Muscle layer of colon (tissue), 2 donors: ENCODE results near the gene RBMS1.
"Not testable (repeated sequence)": the region's sequence is repeated elsewhere in the genome, so short reads cannot be mapped to it uniquely, and the experiment has no call there.

Experiments used
- H3K27ac ChIP-seq: one replicate; pipeline ENCODE4 v1.7.0; 2013; ENCODE audit warnings: low read depth, mild to moderate bottlenecking, low read length, moderate library complexity
- H3K27me3 ChIP-seq, 2 donors: one replicate each; pipeline ENCODE4 v1.7.0; 2013; ENCODE audit warnings: low read length in 2 of 2, mild to moderate bottlenecking in 2 of 2; ENCODE audit not compliant: insufficient read depth in 2 of 2, control insufficient read depth in 1 of 2
- H3K36me3 ChIP-seq: one replicate; pipeline ENCODE4 v1.7.0; 2013; ENCODE audit warnings: mild to moderate bottlenecking, low read length; ENCODE audit not compliant: insufficient read depth
- H3K4me1 ChIP-seq: one replicate; pipeline ENCODE4 v1.7.0; 2013; ENCODE audit warnings: mild to moderate bottlenecking, low read length; ENCODE audit not compliant: insufficient read depth
- H3K4me3 ChIP-seq, 2 donors: one replicate each; pipeline ENCODE4 v1.7.0; 2013; ENCODE audit warnings: low read length in 2 of 2, low read depth in 1 of 2, mild to moderate bottlenecking in 1 of 2, moderate library complexity in 1 of 2
- H3K9ac ChIP-seq: one replicate; pipeline ENCODE4 v1.7.0; 2013; ENCODE audit warnings: low read length
- H3K9me3 ChIP-seq: one replicate; pipeline ENCODE4 v1.7.0; 2013; ENCODE audit warnings: mild to moderate bottlenecking, low read length
- donor health status: abdominal sarcoma.
- donor health status: Adenocarcinoma of cecum.

The RBMS1 gene

DNA sequence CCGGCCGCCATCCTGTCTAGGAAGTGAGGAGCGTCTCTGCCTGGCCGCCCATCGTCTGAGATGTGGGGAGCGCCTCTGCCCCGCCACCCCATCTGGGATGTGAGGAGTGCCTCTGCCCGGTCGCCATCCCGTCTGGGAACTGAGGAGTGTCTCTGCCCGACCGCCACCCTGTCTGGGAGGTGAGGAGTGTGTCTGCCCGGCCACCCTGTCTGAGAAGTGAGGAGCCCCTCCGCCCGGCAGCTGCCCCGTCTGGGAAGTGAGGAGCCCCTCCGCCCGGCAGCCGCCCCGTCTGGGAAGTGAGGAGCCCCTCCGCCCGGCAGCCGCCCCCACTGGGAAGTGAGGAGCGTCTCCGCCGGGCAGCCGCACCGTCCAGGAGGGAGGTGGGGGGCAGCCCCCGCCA lies 44.8 kb downstream of the RBMS1 start:
- not testable (repeated sequence) for H3K9ac ChIP-seq, H3K4me3 ChIP-seq, H3K36me3 ChIP-seq, H3K27ac ChIP-seq, H3K9me3 ChIP-seq, H3K4me1 ChIP-seq, H3K27me3 ChIP-seq

DNA sequence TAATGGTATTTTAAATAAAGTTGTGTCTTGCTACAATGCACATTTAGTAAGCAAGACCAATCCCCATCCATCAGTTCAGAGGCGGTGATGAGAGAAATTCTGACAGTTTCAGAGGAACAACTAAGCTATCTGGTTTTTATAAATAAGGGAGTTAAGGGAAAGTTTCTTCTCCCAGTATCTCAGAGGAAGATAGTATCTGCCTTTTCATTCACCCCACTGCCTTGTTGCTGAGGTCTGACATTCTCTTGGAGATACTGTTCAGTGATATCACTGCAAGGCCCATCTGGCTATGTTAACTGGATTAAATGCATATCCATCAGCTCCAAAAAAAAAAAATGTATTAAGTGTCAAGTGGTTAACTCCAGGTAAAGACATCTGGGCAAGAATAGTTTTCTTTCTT lies 47.9 kb downstream of the RBMS1 start:
- Histone ChIP-seq H3K4me1 (peaks cover 10% of the 10 kb centered on the region), H3K9ac (no peak overlapping the region), H3K4me3 (no peak overlapping the region), H3K27ac (no peak overlapping the region), H3K27me3 (no peaks in the 10 kb centered on the region), H3K36me3 (no peaks in the 10 kb centered on the region), H3K9me3 (no peaks in the 10 kb centered on the region)

DNA sequence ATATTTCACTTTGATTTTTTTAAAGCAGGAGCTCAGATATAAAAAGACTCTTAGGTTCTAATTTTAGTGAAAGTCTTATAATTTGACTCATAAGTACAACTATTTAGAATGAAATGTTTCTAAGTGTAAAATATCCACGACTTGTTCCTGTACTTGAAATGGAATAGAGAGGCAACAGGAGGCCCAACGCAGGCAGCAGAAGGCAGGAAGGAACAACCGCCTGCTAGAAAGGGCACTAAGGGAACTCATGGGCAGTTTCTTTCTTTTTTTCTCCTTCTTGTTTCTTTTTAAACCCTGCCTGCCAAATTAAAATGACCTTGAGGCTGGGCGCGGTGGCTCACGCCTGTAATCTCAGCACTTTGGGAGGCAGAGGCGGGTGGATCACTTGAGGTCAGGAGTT lies 51.0 kb downstream of the RBMS1 start:
- H3K4me3 ChIP-seq: no peak overlapping the region
- no peaks in the 10 kb centered on the region for H3K27me3 ChIP-seq
- H3K36me3 ChIP-seq: no peaks in the 10 kb centered on the region
- no peaks in the 10 kb centered on the region for H3K9me3 ChIP-seq
- H3K4me1 ChIP-seq: peaks cover 10% of the 10 kb centered on the region
- no peak overlapping the region for H3K9ac ChIP-seq
- no peak overlapping the region for H3K27ac ChIP-seq

DNA sequence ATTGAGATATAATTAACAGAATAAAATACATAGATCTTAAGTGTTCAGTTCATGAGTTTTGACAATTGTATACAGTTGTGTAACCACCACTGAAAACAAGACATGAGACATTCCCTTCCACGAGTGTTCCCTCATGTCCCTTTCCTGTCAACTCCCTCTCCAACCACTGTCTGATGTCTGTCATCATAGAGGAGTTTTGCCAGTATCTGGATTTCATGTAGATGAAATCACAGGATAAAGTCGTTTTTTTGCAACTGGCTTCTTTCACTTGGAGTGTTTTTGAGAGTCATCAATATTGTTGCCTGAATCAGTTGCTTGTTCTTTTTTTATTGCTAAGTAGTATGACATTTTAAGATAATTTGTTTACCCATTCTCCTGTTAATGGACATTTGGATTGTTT lies 52.7 kb downstream of the RBMS1 start:
- Histone ChIP-seq H3K4me1 (peaks cover 10% of the 10 kb centered on the region), H3K27me3 (no peaks in the 10 kb centered on the region), H3K36me3 (no peaks in the 10 kb centered on the region), H3K4me3 (no peak overlapping the region), H3K9me3 (no peaks in the 10 kb centered on the region), H3K27ac (no peak overlapping the region), H3K9ac (no peak overlapping the region)

DNA sequence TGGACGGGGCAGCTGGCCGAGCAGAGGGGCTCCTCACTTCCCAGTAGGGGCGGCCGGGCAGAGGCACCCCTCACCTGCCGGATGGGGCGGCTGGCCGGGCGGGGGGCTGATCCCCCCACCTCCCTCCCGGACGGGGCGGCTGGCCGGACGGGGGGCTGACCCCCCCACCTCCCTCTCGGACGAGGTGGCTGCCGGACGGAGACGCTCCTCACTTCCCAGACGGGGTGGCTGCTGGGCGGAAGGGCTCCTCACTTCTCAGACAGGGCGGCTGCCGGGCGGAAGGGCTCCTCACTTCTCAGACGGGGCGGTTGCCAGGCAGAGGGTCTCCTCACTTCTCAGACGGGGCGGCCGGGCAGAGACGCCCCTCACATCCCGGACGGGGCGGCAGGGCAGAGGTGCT lies 54.6 kb downstream of the RBMS1 start:
- H3K4me1 ChIP-seq, H3K27me3 ChIP-seq, H3K36me3 ChIP-seq, H3K9me3 ChIP-seq, H3K27ac ChIP-seq, H3K4me3 ChIP-seq, H3K9ac ChIP-seq: not testable (repeated sequence)

DNA sequence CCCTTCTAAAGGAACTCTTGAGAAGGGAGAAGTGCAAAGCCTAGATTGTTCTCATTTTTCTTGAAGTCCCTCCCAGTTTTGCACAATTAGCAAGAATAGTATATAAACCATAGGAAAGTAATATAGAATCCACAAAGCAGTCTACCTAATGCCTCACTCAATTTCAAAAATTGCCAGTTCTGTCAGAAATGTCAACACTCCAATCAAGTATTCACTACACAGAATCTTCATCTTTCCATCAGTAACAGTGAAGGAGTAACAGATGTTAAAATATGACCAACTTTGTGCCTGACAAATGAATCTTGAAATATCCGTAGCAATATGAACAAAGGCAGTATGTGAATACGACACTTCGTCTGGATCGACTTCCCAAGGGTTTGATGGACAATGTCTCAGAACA lies 56.3 kb downstream of the RBMS1 start:
- H3K36me3 ChIP-seq: no peaks in the 10 kb centered on the region
- no peaks in the 10 kb centered on the region for H3K9me3 ChIP-seq
- no peaks in the 10 kb centered on the region for H3K27me3 ChIP-seq
- H3K4me3 ChIP-seq: no peak overlapping the region
- peaks cover 9% of the 10 kb centered on the region for H3K4me1 ChIP-seq
- H3K27ac ChIP-seq: no peak overlapping the region
- no peak overlapping the region for H3K9ac ChIP-seq

DNA sequence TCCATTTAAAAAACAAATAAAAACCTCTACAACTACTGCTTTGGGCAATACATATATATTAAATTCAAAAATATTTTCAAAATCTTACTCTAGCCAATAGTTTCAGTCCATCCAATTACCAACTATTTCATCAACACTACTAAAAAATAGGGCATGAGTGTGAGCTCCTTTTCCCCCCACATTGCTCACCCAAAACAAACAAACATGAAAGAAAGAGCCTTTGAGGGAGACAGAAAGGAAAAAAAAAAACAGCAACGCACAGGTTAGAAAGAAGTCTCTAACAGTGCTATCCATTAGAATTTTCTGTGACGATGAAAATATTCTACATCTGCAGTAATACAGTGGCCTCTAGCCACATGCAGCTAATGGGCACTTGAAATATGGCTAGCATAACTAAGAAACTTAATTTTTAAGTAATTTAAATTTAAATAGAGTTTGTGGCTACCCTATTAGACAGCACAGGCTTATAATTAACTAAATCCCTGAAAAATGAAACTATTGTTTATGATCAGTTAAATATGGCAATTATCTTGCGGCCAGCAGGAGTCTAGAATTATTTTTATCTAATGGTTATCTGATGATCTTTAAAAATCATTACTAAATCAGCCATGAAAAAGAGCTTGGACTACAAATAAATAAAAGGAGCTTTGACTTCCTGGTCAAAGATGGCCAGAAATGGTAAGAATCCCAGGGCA lies 59.2 kb downstream of the RBMS1 start:
- Histone ChIP-seq H3K27me3 (no peaks in the 10 kb centered on the region), H3K27ac (no peak overlapping the region), H3K36me3 (no peaks in the 10 kb centered on the region), H3K9me3 (no peaks in the 10 kb centered on the region), H3K4me3 (no peak overlapping the region), H3K4me1 (peaks cover 5% of the 10 kb centered on the region), H3K9ac (no peak overlapping the region)

DNA sequence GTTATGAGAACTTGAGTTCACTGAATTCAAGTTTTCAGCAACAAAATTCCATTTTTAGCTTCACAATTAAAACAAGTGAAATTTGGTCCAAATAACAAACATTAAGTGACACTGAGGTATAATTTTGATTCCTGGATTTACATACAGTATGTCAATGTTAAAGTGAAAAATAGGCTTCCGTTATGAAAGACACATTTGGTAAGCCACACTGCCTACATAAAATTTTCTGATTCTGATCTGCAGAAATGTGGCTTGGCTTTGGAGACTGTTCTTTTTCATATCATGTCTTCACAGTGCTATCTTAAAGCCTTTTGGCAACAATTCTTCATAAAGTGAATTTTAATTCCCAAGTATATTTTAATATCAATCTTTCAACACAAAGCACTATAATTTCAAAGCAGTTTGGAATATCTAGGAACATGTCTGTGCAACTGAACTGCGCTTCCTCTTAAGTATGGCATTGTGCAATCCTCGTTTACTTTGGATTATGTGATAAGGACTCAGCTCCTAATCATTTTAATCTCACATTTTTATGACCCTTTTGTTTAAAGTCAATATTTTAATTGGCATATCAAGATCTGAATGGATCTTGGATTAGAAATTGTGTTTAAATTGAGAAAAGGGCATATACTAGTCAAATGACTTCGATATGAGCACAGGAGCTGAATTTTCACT lies 60.0 kb downstream of the RBMS1 start:
- Histone ChIP-seq H3K4me1 (peaks cover 10% of the 10 kb centered on the region), H3K27me3 (no peaks in the 10 kb centered on the region), H3K36me3 (no peaks in the 10 kb centered on the region), H3K9ac (no peak overlapping the region), H3K27ac (no peak overlapping the region), H3K9me3 (no peaks in the 10 kb centered on the region), H3K4me3 (no peak overlapping the region)

DNA sequence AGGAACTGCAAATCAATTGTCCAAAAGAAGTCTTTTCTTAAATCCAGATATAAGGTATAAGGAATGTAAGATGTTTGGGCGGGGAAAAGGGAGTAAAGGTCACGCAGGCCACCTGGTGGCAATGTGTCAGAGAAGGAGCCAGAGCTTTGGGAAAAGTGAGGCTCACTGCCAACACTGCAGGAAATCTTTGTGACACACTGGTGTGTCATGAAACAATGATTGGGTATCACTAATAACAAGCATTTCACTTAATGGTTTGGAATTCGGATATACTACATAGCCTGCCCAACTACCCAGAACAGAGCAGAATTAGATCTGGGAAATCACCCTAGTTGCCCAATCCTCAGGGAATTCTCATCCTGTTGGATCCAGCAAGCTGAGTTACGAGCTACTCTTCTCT lies 61.0 kb downstream of the RBMS1 start:
- no peak overlapping the region for H3K27ac ChIP-seq

DNA sequence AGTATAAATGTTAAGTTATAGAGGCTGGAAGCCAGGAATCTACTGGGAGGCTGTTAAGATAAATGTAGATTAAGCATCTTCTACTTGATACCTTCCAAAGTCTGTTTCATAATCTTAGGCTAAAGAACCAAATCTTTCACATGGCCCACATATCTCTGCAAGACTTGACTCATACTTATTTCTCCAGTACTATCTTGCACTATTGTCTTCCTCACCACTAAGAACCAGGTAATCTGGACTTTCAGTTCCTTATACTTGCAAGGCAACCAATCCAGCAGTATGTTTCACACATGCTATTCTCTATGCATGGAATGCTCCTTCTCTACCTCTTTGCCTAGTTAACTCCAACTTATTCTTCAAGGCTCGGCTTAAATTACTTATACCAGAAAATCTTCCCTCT lies 62.2 kb downstream of the RBMS1 start:
- Histone ChIP-seq H3K4me1 (peaks cover 24% of the 10 kb centered on the region), H3K27ac (no peak overlapping the region), H3K36me3 (no peaks in the 10 kb centered on the region), H3K4me3 (no peak overlapping the region), H3K9ac (no peak overlapping the region), H3K9me3 (no peaks in the 10 kb centered on the region), H3K27me3 (no peaks in the 10 kb centered on the region)

More for the DNA sequence above, 61.0 kb downstream of the RBMS1 start:
- H3K36me3 ChIP-seq: no peaks in the 10 kb centered on the region
- no peak overlapping the region for H3K9ac ChIP-seq
- H3K4me1 ChIP-seq: peaks cover 18% of the 10 kb centered on the region
- H3K9me3 ChIP-seq: no peaks in the 10 kb centered on the region
- H3K27me3 ChIP-seq: no peaks in the 10 kb centered on the region
- H3K4me3 ChIP-seq: no peak overlapping the region

DNA sequence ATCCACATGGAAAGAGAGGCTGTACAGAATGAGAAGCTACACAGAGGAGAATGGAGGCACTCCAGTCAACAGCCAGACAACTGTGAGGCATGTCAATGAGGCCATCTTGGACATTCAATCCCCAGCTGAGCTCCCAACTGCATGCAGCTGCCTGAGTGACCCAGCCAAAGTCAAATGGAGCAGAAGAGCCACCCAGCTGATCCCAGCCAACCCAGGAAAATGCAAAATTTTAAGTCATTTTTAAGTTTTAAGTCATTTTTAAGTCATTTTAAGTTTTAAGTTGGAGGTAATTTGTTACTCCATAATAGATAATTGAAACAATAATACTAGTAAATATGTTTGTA lies 63.6 kb downstream of the RBMS1 start:
- no peak overlapping the region for H3K27ac ChIP-seq

More for the DNA sequence above, 63.6 kb downstream of the RBMS1 start:
- Histone ChIP-seq H3K27me3 (no peaks in the 10 kb centered on the region), H3K4me3 (no peak overlapping the region), H3K9ac (no peak overlapping the region), H3K9me3 (no peaks in the 10 kb centered on the region), H3K4me1 (peaks cover 37% of the 10 kb centered on the region), H3K36me3 (no peaks in the 10 kb centered on the region)
